WTC11 (cell line): ENCODE data around the gene PPP1R26. TPM values are rescaled to one million over a fixed set of nuclear protein-coding genes. Genes with fewer than 3 reads are reported as not detected.
A peak's percentile ranks its signal among the peaks of the same experiment; 100 is the strongest.

Experiments used
- AFF4 ChIP-seq: sonication (generic); formaldehyde crosslinking; IDR thresholded peaks from 2 replicates; pipeline ENCODE4 v1.8.1; 2023; ENCODE audit warnings: mild to moderate bottlenecking, missing genetic modification reagents, borderline replicate concordance
- ATF6 ChIP-seq: sonication (generic); formaldehyde crosslinking; IDR thresholded peaks from 2 replicates; pipeline ENCODE4 v1.8.1; 2023; ENCODE audit warnings: mild to moderate bottlenecking, missing genetic modification reagents
- ETV6 ChIP-seq: sonication (generic); formaldehyde crosslinking; IDR thresholded peaks from 2 replicates; pipeline ENCODE4 v1.8.1; 2022; ENCODE audit warnings: mild to moderate bottlenecking, missing genetic modification reagents
- FOXJ3 ChIP-seq: sonication (generic); formaldehyde crosslinking; IDR thresholded peaks from 2 replicates; pipeline ENCODE4 v1.9.0; 2021; ENCODE audit warnings: missing genetic modification reagents, mild to moderate bottlenecking, borderline replicate concordance
- FOXP1 ChIP-seq: sonication (generic); formaldehyde crosslinking; IDR thresholded peaks from 2 replicates; pipeline ENCODE4 v1.8.0; 2022; ENCODE audit warnings: missing genetic modification reagents, mild to moderate bottlenecking, moderate library complexity, borderline replicate concordance
- FOXP4 ChIP-seq: sonication (generic); formaldehyde crosslinking; IDR thresholded peaks from 2 replicates; pipeline ENCODE4 v1.8.0; 2022; ENCODE audit warnings: mild to moderate bottlenecking, missing genetic modification reagents
- GRHL2 ChIP-seq: fragments of 250-450 bp; sonication (Bioruptor Pico); IDR thresholded peaks from 2 replicates; pipeline ENCODE4 v1.8.0; 2022; ENCODE audit warnings: mild to moderate bottlenecking, moderate library complexity; ENCODE audit not compliant: insufficient replicate concordance, severe bottlenecking
- GTF2I ChIP-seq: fragments of 250-450 bp; sonication (Bioruptor Pico); conservative IDR thresholded peaks from 2 replicates; pipeline ENCODE4 v1.4.0; 2021; ENCODE audit warnings: mild to moderate bottlenecking
- JAZF1 ChIP-seq: fragments of 250-450 bp; sonication (Bioruptor Pico); IDR thresholded peaks from 2 replicates; pipeline ENCODE4 v1.9.0; 2021; ENCODE audit warnings: moderate library complexity, mild to moderate bottlenecking, inconsistent platforms
- JUN ChIP-seq: sonication (generic); formaldehyde crosslinking; IDR thresholded peaks from 2 replicates; pipeline ENCODE4 v1.8.0; 2023; ENCODE audit warnings: mild to moderate bottlenecking, missing genetic modification reagents
- KAT7 ChIP-seq: sonication (generic); formaldehyde crosslinking; IDR thresholded peaks from 2 replicates; pipeline ENCODE4 v1.8.1; 2023; ENCODE audit warnings: missing genetic modification reagents, mild to moderate bottlenecking, borderline replicate concordance
- MYBL2 ChIP-seq: sonication (generic); formaldehyde crosslinking; IDR thresholded peaks from 2 replicates; pipeline ENCODE4 v1.8.1; 2023; ENCODE audit warnings: mild to moderate bottlenecking, moderate library complexity, missing genetic modification reagents
- NFYB ChIP-seq: sonication (generic); formaldehyde crosslinking; conservative IDR thresholded peaks from 2 replicates; pipeline ENCODE4 v1.8.0; 2022; ENCODE audit warnings: low read depth, missing genetic modification reagents
- NR1H2 ChIP-seq: sonication (generic); formaldehyde crosslinking; IDR thresholded peaks from 2 replicates; pipeline ENCODE4 v1.9.0; 2021; ENCODE audit warnings: mild to moderate bottlenecking, moderate library complexity, missing genetic modification reagents
- RELA ChIP-seq: sonication (generic); formaldehyde crosslinking; IDR thresholded peaks from 2 replicates; pipeline ENCODE4 v1.8.1; 2022; ENCODE audit warnings: missing genetic modification reagents, mild to moderate bottlenecking, borderline replicate concordance
- SOX15 ChIP-seq: fragments of 250-450 bp; sonication (Bioruptor Pico); IDR thresholded peaks from 2 replicates; pipeline ENCODE4 v1.9.0; 2021; ENCODE audit warnings: mild to moderate bottlenecking
- TEAD4 ChIP-seq: sonication (generic); formaldehyde crosslinking; IDR thresholded peaks from 2 replicates; pipeline ENCODE4 v1.8.0; 2022; ENCODE audit warnings: mild to moderate bottlenecking, missing genetic modification reagents
- ZBTB21 ChIP-seq: sonication (generic); formaldehyde crosslinking; IDR thresholded peaks from 2 replicates; pipeline ENCODE4 v1.8.1; 2023; ENCODE audit warnings: mild to moderate bottlenecking, missing genetic modification reagents, borderline replicate concordance
- ZNF121 ChIP-seq: sonication (generic); formaldehyde crosslinking; IDR thresholded peaks from 2 replicates; pipeline ENCODE4 v1.8.0; 2023; ENCODE audit warnings: missing genetic modification reagents
- ZNF138 ChIP-seq: sonication (generic); formaldehyde crosslinking; conservative IDR thresholded peaks from 2 replicates; pipeline ENCODE4 v1.8.1; 2022; ENCODE audit warnings: mild to moderate bottlenecking, moderate library complexity, missing genetic modification reagents
- ZNF219 ChIP-seq: sonication (generic); formaldehyde crosslinking; IDR thresholded peaks from 2 replicates; pipeline ENCODE4 v1.8.0; 2023; ENCODE audit warnings: missing genetic modification reagents, mild to moderate bottlenecking, borderline replicate concordance
- ZNF281 ChIP-seq: sonication (generic); formaldehyde crosslinking; IDR thresholded peaks from 2 replicates; pipeline ENCODE4 v1.8.0; 2023; ENCODE audit warnings: mild to moderate bottlenecking, missing genetic modification reagents
- ZNF423 ChIP-seq: fragments of 250-450 bp; sonication (Bioruptor Pico); IDR thresholded peaks from 2 replicates; pipeline ENCODE4 v2.1.2; 2022; ENCODE audit warnings: mild to moderate bottlenecking, moderate library complexity
- total RNA-seq: library from RNA; stranded (reverse); gene quantifications from 3 replicates; pipeline ENCODE4 v1.2.3, GENCODE V29; 2021

The PPP1R26 gene
- total RNA-seq, 1 experiment from 2014 or later: 44.4 TPM

- peak; percentile 88; the same call in 1 of the 2 replicates for TF ChIP-seq FOXP4 (CRISPR knock-in tag)
- TF ChIP-seq ZNF423 (CRISPR knock-in tag): no peak
- TF ChIP-seq JAZF1 (CRISPR knock-in tag): no peak
- no peak for TF ChIP-seq AFF4 (CRISPR knock-in tag)
- 0 out of 2 replicates have a peak, but pooled peaks have one; percentile 74 for TF ChIP-seq ZNF138
- no peak for TF ChIP-seq ZNF219 (CRISPR knock-in tag)
- 0 out of 2 replicates have a peak, but pooled peaks have one; percentile 46 for TF ChIP-seq KAT7
- no peak for TF ChIP-seq GRHL2 (CRISPR knock-in tag)
- no peak for TF ChIP-seq ATF6 (CRISPR knock-in tag)
- TF ChIP-seq ZNF281 (CRISPR knock-in tag): no peak
- TF ChIP-seq FOXP1: peak; percentile 92
- no peak for TF ChIP-seq SOX15
- TF ChIP-seq ZNF121 (CRISPR knock-in tag): peak; percentile 22; the same call in 1 of the 2 replicates
- no peak for TF ChIP-seq NR1H2 (CRISPR knock-in tag)
- no peak for TF ChIP-seq RELA (CRISPR knock-in tag)
- TF ChIP-seq JUN: no peak
- TF ChIP-seq FOXJ3 (CRISPR knock-in tag): no peak
- no peak; the same call in 1 of the 2 replicates for TF ChIP-seq NFYB (CRISPR knock-in tag)
- peak; percentile 91; the same call in 1 of the 2 replicates for TF ChIP-seq ZBTB21
- TF ChIP-seq ETV6 (CRISPR knock-in tag): peak; percentile 88
- TF ChIP-seq TEAD4 (CRISPR knock-in tag): no peak
- no peak for TF ChIP-seq GTF2I (CRISPR knock-in tag)
- peak; percentile 55; the same call in 1 of the 2 replicates for TF ChIP-seq MYBL2 (CRISPR knock-in tag)
- TF ChIP-seq, all 79 proteins: peak for 26
Measured at GRCh38 chr9:135500525-135501260, 21.1 kb downstream of the PPP1R26 start, which contains the start of gene MRPS2 (continued).
